Activated CD8-positive, alpha-beta memory T cell treated with anti-CD3 and anti-CD28 coated beads, Interleukin-2, amount 50 U/mL, for 48 hours (primary cell): ENCODE data around the gene ANXA2R.
"Not testable (repeated sequence)": the region's sequence is repeated elsewhere in the genome, so short reads cannot be mapped to it uniquely, and the experiment has no call there.

Experiments
- DNase-seq: peaks from one replicate; pipeline ENCODE4 v3.0.0-alpha.2; 2020

ANXA2R gene

GRCh38 chr5:43060020-43060419 is 19.9 kb upstream of the ANXA2R start:
- not testable (repeated sequence) for DNase-seq

- DNase-seq = not testable (repeated sequence)
Measured at GRCh38 chr5:43055098-43055497, 15.0 kb upstream of the ANXA2R start.

GRCh38 chr5:43051684-43052083 is 11.6 kb upstream of the ANXA2R start:
- no peak for DNase-seq

- DNase-seq = no peak
Measured at GRCh38 chr5:43050384-43050783, 10.3 kb upstream of the ANXA2R start.

GRCh38 chr5:43049236-43049635 is 9.1 kb upstream of the ANXA2R start:
- DNase-seq = no peak

- DNase-seq = no peak
Measured at GRCh38 chr5:43046474-43046873, 6.4 kb upstream of the ANXA2R start.

DNA sequence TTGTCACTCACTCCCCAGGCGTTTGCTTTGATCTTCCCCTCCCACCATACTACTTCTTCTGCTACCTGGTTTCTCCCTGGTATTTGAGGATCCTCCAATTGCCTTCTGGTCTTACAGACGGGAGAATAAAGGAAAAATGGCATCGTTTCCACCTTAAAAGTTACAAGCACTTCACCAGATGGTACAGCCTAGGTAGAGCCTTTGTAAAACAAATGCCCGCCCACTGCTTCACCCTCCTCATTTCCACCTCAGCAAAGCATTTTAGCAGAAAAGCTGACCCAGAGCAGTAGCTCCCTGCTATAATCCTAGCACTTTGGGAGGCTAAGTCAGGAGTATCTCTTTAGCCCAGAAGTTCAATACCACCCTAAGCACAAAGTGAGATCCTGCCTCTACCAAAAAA is 5.1 kb upstream of the ANXA2R start:
- no peak for DNase-seq

- DNase-seq = no peak
Measured at GRCh38 chr5:43044181-43044914, 4.2 kb upstream of the ANXA2R start.

- no peak for DNase-seq
Measured at GRCh38 chr5:43043400-43043756, 3.3 kb upstream of the ANXA2R start.

GRCh38 chr5:43042626-43043399 is 2.7 kb upstream of the ANXA2R start:
- peak; percentile 85 for DNase-seq

DNA sequence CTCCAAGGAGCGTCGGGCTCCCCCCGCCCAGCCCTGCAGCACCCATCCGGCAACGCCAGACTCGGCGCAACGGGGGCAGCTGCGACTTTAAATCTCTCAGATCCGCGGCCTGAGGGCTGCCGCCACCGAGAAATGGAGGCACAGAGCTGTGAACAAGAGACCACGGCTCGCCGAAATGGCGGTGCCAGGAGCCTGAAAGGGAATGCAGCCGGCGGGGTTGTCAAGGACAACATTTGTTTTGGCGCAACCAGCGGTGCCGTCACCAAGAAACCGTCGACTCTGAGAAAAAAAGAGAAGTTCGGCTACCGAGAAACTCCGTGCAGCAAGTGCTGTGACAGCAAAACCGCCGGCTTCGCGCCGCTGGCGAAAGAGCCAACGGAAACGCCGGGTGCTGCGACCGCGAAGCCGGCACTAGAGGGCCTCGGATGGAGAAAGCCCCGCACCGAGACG is 2.1 kb upstream of the ANXA2R start:
- DNase-seq = peak; percentile 89

GRCh38 chr5:43041669-43042175 is 1.6 kb upstream of the ANXA2R start:
- no peak for DNase-seq

DNA sequence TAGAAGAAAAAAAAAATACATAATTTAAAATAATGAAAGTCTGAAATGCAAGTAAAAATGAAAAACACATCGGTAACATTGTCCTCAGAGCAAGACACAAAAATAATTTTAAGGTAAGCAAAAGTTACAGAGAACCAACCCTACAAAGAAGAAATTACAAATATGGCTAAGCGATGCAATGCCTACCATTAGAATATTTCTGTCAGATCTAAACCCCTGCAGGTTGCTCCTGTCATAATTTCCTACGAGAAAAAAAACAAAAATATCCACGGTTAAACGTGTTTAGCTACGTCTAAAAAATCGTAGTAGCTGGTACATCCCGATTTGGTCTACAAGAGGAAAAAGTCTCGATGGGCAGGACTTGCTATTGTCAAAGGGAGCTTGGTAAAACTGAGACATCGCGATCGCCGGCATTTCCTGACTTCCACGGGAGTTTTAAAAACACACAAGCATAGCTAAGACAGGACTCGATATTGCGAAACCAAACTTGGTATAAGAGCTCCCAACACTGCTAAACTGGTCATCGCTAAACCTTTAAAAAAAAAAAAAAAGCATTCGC is 1.1 kb upstream of the ANXA2R start:
- no peak for DNase-seq

DNA sequence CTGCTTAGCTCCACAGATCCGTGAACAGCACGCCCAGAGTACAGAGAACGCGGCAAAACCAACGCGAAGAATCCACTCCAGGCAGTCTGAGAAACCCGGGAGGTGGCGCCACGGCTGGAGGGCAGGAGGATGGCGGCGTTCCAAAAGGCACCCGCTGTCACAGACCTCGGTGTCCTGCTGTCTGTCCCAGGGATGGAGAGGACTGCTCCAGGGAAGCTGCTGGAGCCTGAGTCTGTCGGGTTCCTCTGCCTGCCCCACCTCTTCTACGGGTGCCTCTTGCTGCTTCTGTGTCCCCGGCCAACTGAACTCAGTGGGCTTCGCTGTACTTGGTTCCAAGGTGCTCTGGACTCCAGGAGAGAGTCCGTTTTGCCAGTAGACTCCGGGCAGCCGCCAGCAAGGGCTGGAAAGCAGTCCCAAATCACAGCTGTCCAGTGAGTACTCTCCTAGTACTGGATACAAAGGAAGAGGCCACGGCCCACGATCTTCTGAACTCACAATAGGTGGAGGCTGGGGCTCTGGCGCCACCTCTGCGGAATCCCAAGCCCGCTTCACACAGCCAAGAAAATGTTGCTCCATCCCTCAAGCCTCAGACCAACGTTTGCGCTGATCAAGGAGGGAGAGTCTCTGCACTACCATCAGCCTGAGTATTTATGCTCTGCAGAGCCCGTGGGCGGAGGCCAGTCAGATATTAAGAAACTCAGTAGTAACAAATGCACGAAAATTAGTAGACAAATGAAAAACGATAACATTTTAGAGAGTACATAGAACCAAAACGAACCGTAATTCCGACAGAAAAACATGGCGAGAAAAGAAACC is 440 bp downstream of the ANXA2R start:
- DNase-seq = peak; percentile 82

DNA sequence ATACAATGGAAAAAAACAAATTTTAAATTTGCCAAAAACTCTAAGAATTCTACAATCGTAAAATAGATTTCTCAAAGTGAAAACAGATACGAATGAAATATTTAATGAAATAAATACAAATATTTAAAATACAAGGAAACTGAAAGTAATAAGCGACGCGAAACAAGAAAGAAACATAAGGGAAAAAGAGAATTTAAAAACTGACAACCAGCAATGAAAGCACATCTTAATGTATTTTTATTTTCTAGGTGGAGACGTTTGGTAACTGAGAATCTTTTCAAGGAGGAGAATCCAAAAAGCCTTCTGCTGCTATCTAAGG is 1.0 kb downstream of the ANXA2R start:
- no peak for DNase-seq

DNA sequence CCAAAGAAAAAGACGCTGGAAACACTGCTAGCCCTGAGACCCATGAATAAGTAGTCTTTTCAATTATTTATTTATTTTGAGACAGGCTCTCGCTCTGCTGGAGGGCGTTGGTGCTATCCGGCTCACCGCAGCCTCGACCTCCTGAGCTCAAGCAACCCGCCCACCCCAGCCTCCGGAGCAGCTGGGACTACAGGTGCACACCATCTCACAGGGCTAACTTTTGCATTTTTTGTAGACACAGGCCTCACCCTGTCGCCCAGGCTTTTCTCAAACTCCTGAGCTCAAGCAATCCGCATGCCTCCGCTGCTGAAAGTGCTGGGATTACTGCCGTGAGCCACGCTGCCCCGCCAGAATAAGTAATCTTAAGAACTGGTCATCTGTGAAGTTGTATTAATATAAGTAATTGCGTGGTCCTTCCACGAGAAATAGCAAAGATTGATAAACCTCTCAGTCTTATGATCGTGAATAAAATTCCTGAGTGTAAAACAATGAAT is 1.6 kb downstream of the ANXA2R start:
- peak; percentile 68 for DNase-seq

GRCh38 chr5:43037636-43038495 is 2.3 kb downstream of the ANXA2R start:
- DNase-seq = no peak

DNA sequence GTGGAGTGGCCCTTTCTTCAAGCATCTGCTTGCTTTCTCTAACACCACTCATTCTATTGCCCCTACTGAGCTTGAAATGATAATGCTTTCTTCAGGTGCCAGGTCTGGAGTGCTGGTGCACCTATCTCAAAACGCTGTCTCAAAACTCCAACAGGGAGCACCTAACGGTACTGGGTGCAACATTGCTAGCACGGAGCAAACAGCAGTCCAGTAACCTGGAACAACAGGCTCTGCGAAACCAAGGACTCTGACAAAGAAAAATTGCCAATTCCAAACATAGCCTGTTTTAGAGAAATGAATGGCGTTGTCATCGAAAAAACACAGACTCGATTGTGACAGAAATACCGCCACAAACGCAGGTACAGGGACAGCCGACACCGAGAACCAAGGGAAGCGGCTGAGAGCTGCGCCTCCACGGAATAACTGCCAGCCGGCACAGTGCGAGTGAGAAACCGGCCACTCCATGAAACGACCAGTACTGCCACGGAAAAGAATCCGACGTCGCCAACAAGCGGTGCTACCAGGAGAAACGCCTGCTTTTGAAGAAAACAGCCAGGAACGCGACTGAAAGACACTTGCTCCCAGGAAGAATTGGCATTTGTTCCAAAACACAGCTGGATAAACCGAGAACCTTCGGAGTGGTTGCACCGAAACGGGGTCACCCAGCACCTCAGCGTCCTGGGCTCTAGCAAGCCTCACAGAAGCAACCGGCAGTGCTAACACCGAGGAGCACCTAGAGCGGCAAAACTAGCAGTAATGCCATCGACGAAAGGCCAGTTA is 3.1 kb downstream of the ANXA2R start:
- no peak for DNase-seq

GRCh38 chr5:43036409-43036808 is 3.7 kb downstream of the ANXA2R start:
- DNase-seq = no peak

DNA sequence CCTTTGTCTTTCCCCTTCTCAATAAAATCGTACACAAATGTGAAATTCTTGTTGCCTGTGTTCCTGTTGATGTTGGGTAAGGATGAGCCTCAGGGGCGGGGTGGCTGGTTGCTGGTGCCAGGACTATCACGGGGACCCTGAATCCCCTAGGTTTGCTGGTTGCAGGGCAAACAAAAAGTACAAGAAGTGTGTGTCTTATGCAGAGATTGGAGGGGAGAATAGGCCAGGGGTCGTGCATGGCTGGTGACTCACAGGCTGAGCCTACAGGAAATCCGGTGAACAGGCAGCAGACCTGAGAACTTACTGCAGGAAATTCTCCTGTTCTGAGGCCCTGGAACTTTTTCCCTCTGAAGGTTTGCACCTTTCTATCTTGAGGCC is 5.5 kb downstream of the ANXA2R start:
- no peak for DNase-seq
